HG02943 (cell line): ENCODE measurements around the gene TRAPPC6A.

Source experiments
- ATAC-seq: cut with Tn5 transposase; IDR thresholded peaks from one replicate; pipeline ENCODE4 v1.9.1; 2021; ENCODE audit warnings: mild to moderate bottlenecking, low read depth, moderate library complexity; ENCODE audit not compliant: unreplicated experiment

Gene TRAPPC6A, protein sequence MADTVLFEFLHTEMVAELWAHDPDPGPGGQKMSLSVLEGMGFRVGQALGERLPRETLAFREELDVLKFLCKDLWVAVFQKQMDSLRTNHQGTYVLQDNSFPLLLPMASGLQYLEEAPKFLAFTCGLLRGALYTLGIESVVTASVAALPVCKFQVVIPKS

GRCh38 chr19:45177817-45178261 is at the start of gene TRAPPC6A:
TSS of gene TRAPPC6A (minus strand) at chr19:45178237. CDS start at chr19:45178218, 19 bp downstream.
- no peak for ATAC-seq

DNA sequence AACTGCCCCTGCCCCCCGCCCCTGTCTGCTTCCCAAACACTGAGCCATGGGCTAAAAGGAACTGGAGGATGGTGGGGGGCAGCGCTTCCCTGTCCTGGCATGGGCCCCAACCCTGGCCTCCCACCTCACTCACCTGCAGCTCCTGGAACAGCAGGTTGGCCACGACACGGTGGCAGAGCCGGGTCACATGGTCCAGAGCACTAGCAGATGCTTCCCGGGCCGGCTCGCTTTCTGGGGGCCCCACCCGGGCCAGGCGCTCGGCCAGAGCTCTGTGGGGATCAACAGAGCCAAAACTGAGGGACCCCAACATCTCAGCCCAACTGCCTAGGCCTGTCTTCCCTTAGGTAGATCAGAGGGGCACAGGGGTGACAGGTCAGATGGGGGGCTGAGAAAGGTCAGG is 46.6 kb upstream of the TRAPPC6A start:
- ATAC-seq, result no peak

DNA sequence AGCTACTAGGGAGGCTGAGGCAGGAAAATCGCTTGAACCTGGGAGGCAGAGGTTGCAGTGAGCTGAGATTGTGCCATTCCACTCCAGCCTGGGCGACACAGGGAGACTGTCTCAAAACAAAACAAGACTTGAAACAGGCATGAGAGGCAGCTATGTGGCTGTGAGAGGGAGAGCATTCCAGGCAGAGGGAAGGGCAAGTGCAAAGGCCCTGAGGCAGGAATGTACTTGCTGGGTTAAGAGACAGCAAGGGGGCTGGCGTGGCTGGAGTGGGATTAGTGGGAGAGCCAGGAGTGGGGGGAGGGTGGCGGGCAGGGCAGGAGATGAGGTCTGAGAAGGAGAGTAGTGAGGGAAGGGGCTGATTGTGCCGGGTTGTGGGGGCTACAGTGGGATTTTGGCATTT is 45.8 kb upstream of the TRAPPC6A start:
- no peak for ATAC-seq

- ATAC-seq, result no peak
These were observed 44.7 kb upstream of the TRAPPC6A start for GRCh38 chr19:45222724-45223123.

DNA sequence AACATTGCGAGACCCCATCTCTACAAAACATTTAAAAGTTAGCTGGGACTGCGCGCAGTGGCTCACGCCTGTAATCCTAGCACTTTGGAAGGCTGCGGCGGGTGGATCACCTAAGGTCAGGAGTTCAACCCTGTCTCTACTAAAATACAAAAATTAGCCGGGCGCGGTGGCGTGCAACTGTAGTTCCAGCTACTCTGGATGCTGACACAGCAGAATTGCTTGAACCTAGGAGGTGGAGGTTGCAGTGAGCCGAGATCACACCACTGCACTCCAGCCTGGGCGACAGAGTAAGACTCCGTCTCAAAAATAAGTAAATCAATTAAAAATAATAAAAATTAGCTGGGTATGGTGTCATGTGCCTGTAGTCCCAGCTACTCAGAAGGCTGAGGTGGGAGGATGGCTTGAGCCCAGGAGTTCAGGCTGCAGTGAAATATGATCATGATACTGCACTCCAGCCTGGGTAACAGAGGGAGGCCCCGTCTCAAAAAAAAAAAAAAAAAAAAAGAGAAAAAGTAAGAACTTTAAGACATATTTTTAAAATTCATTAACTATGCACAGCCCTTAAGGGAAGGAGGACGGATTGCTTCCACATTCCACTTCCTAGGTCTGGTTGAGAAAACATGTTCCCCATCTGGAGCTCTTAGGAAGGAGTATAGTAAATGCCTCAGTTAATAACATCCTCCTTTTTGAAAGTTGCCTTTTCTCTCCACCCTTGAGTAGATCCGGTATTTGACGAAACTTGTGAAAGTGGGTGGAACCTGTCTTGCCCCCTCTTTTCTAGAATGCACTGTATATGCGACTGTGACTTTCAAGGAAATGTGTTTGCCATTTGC is 41.1 kb upstream of the TRAPPC6A start:
- no peak for ATAC-seq

DNA sequence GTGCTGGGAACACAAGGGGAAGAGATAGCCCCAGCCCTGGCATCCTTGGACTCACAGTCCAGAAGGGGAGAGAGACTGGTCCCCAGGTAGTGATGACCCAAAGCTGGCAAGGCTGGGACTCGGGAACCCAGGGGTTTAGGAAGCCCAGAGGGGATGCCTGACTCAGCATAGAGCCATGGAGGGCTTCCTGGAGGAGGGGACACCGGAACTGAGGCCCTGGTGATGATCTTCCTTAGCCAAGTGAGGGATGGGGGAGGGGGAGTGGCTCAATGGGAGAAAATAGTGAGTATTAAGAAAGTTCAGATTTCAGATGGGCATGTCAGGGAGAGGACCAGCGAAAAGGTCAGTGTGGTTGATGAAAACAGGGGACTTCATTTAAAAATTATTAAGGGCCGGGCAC is 40.4 kb upstream of the TRAPPC6A start:
- ATAC-seq, result no peak

GRCh38 chr19:45217957-45218334 is 39.9 kb upstream of the TRAPPC6A start:
- ATAC-seq, result no peak

GRCh38 chr19:45217193-45217956 is 39.3 kb upstream of the TRAPPC6A start:
- no peak for ATAC-seq

DNA sequence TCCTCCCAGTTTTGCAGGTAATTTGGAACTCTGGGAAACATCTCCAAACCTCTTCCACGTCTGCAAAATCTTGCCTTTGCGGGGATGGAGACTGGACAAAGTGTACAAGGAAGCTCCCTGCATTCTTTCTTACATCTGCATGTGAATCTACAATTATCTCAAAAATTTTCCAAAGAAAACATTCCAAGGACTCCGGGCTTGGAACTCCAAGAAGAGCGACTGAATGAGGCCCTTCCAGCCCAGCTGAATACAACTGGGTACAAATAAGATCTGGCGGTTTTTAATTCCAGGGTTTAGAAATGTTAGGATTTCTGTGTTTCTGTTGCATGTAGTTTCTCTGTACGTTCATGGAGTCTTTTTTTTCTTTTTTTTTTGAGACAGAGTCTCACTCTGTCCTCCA is 38.6 kb upstream of the TRAPPC6A start:
- no peak for ATAC-seq

DNA sequence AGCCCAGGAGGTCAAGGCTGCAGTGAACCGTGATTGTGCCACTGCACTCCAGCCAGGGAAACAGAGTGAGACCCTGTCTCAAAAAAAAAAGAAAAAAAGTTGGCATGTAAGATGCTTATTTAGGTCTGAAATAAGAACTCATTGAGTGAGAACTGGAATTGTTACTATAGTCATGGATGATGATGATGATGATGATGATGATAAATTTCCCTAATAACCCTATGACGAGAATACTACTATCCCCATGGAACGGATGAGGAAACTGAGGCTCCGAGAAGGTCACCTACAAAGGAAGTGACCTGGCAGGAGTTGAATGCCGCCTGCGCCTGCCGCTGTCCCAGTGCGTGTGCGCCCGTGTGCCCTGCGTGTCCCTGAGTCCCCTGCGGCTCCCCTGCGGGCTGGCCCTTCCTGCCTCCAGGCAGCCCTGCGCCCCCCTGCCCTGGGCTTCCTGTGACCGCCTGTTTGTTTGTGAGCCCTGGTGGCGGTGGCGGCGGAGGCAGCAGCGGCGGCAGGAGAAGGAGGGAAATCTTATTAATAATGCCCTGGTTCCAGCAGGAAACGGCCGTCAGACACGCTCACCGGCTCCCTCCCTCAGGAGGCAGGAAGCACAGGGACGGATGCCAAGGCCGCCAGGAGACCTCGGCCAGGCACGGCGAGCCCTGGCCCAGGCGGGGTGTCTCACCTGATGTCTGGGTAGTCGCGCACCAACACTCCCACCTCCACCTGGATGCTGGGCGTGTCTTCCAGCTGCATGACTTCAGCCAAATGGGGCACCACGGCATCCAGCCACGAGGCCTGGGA is 37.6 kb upstream of the TRAPPC6A start:
- no peak for ATAC-seq

- ATAC-seq, result no peak
These were observed 35.0 kb upstream of the TRAPPC6A start for GRCh38 chr19:45213031-45213430.

DNA sequence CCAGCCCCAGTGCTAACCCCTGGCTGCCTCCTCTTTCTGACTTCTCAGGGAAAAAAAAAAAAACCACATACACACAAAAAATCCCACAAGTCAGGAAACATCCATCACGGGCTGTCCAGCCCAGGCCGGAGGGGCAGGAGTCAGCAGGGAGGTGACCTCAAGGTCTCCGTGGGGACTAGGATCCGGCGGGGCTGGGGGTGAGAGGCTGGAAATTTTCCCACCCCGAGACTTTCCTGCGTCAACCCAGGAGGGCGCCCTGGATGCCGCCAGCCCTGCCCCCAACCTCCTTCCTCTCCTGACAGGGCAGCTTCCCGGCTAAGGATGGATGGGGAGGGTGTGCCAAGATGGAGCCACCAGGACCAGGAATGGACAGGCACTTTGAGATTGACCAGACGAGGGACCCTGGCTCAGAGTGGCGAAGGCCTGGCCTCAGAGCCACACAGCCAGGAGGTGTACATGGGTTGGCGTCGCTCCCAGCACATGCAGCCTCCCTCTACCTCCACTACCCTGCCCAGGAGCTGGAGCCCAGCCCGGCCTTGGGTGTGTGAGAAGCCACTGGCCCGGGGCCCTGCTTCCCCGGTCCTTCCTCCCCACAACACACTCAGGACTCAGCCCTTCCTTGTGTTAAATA is 33.8 kb upstream of the TRAPPC6A start:
- no peak for ATAC-seq

DNA sequence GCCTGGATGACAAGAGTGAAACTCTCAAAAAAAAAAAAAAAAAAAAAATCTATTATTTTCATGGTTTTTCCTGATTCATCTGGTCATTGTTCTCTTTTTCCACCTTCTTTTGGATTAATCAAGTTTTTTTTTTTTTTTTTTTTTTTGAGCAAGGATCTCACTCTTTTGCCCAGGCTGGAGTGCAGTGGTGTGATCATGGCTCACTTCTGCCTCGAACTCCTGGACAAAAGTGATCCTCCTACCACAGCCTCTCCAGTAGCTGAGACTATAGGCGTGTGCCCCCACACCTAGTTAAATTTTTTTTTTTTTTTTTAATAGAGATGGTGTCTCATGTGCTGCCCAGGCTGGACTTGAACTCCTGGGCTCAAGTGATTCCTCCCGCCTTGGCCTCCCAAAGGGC is 28.3 kb upstream of the TRAPPC6A start:
- ATAC-seq, result no peak

DNA sequence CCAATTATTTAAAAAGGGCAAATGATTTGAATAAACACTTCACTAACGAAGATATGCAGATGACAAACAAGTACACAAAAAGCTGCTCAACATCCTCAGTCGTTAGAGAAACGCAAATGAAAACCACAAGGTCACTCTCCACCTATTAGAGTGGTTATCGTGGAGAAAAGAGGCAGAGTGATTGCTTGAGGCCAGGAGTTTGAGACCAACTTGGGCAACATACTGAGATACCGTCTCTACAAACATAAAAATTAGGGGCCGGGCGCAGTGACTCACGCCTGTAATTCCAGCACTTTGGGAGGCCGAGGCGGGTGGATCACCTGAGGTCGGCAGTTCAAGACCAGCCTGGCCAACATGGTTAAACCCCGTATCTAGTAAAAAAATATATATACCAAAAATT is 27.8 kb upstream of the TRAPPC6A start:
- no peak for ATAC-seq

- ATAC-seq, result no peak
These were observed 24.6 kb upstream of the TRAPPC6A start for GRCh38 chr19:45202637-45203036.

- no peak for ATAC-seq
These were observed 22.5 kb upstream of the TRAPPC6A start for GRCh38 chr19:45200568-45200967.

GRCh38 chr19:45195764-45196163 is 17.7 kb upstream of the TRAPPC6A start:
- no peak for ATAC-seq

DNA sequence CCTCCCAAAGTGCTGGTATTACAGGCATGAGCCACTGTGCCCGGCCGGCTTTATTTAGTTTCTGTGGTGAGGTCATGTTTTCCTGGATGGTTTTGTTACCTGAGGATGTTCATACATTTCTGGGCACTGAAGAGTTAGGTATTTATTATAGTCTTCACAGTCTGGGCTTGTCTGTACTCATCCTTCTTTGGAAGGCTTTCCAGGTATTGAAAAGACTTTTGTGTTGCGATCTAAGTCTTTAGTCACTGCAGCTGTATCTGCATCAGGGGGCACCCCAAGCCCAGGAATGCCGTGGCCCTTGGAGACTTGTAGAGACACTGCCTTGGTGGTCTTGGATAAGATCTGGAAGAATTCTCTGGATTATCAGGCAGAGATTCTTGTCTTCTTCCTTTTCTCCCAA is 13.3 kb upstream of the TRAPPC6A start:
- ATAC-seq, result no peak

GRCh38 chr19:45189971-45190370 is 11.9 kb upstream of the TRAPPC6A start:
- ATAC-seq, result no peak

DNA sequence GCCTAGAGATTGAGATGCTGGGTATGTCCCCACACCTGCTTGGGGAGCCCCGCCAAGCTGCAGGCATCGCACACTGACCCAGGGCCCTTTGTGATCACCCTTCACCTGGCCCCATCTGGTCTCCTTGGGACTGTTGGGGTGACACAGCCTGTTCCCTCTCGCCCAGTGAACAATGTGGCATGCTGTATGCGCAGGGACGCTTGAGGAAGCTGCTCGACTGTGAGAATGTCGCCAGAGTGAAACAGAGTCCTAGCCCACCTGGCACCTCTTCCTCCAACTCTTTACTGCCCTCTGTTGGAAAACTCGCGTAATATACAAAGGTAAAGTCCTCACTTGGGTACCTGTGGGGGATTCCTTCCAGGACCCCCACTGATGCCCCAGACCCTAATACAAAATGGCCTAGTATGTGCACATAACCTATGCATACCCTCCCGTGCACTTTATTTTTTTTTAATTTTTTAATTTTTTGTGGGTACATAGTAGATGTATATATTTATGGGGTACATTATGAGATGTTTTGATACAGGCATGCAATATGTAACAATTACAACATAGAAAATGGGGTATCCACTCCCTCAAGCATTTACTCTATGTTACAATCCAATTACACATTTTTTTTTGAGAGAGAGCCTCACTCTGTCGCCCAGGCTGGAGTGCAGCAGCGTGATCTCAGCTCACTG is 9.5 kb upstream of the TRAPPC6A start:
- no peak for ATAC-seq
